ENCODE results near the gene PAM. TPM values are rescaled to one million over a fixed set of nuclear protein-coding genes. Genes with fewer than 3 reads are reported as not detected.

PAM gene
- total RNA-seq (ENCODE audit: low replicate concordance) = 116 and 135 TPM in 2 replicates
- long read RNA-seq, full-length matches to known transcripts = 20 of 168 reads
- long read RNA-seq, partial matches to known transcripts = 49 of 168 reads
- long read RNA-seq, other reads (novel, unspliced or antisense) = 99 of 168 reads

GRCh38 chr5:102754767-102755431 lies at the start of gene PAM:
PAM (plus strand) TSS chr5:102755305; CDS start chr5:102866196, 110,891 bp downstream.
- peaks cover 28% of the 10 kb centered on the region for H3K27me3 Mint-ChIP-seq
- H3K4me3 Mint-ChIP-seq = peak within 1 kb of the TSS; percentile 97
- peak; percentile 81 for DNase-seq (ENCODE audit: extremely low spot score, unreplicated experiment)
- peak within 1 kb of the TSS; percentile 97 for H3K27ac Mint-ChIP-seq
- peaks cover 15% of the 10 kb centered on the region for H3K4me1 Mint-ChIP-seq (ENCODE audit: unreplicated experiment)
- H3K9me3 Mint-ChIP-seq = no peaks in the 10 kb centered on the region
- no peak for TF ChIP-seq CTCF (conservative IDR thresholded peaks at IDR 0.05)
- H3K36me3 Mint-ChIP-seq = no peaks in the 10 kb centered on the region

GRCh38 chr5:102711525-102712385 lies 43.4 kb upstream of the PAM start:
- Mint-ChIP-seq H3K27me3 (no peaks in the 10 kb centered on the region), H3K9me3 (peaks cover 8% of the 10 kb centered on the region), H3K4me1 (ENCODE audit: unreplicated experiment) (peaks cover 28% of the 10 kb centered on the region), H3K4me3 (no peak overlapping the region), H3K36me3 (no peaks in the 10 kb centered on the region), H3K27ac (no peak overlapping the region)
- DNase-seq (ENCODE audit: extremely low spot score, unreplicated experiment) = no peak
- TF ChIP-seq CTCF (conservative IDR thresholded peaks at IDR 0.05) = no peak

GRCh38 chr5:102713278-102713677 lies 41.8 kb upstream of the PAM start:
- Mint-ChIP-seq H3K4me3 (peak overlapping the region; percentile 4), H3K9me3 (peaks cover 8% of the 10 kb centered on the region), H3K27ac (no peak overlapping the region), H3K4me1 (ENCODE audit: unreplicated experiment) (peaks cover 31% of the 10 kb centered on the region), H3K27me3 (no peaks in the 10 kb centered on the region), H3K36me3 (no peaks in the 10 kb centered on the region)
- no peak for TF ChIP-seq CTCF (conservative IDR thresholded peaks at IDR 0.05)
- DNase-seq (ENCODE audit: extremely low spot score, unreplicated experiment) = no peak

- no peaks in the 10 kb centered on the region for H3K27me3 Mint-ChIP-seq
- H3K4me1 Mint-ChIP-seq (ENCODE audit: unreplicated experiment) = peaks cover 36% of the 10 kb centered on the region
- TF ChIP-seq CTCF (conservative IDR thresholded peaks at IDR 0.05) = no peak
- H3K4me3 Mint-ChIP-seq = peak overlapping the region; percentile 4
- no peak overlapping the region for H3K27ac Mint-ChIP-seq
- H3K9me3 Mint-ChIP-seq = peaks cover 5% of the 10 kb centered on the region
- no peak for DNase-seq (ENCODE audit: extremely low spot score, unreplicated experiment)
- no peaks in the 10 kb centered on the region for H3K36me3 Mint-ChIP-seq
These were observed 41.3 kb upstream of the PAM start for GRCh38 chr5:102713682-102714231.

- no peak overlapping the region for H3K27ac Mint-ChIP-seq
- H3K27me3 Mint-ChIP-seq = no peaks in the 10 kb centered on the region
These were observed 39.9 kb upstream of the PAM start for GRCh38 chr5:102715082-102715807.

More at GRCh38 chr5:102715082-102715807, 39.9 kb upstream of the PAM start:
- H3K4me3 Mint-ChIP-seq = no peak overlapping the region
- H3K36me3 Mint-ChIP-seq = no peaks in the 10 kb centered on the region
- no peak for DNase-seq (ENCODE audit: extremely low spot score, unreplicated experiment)
- TF ChIP-seq CTCF (conservative IDR thresholded peaks at IDR 0.05) = no peak
- H3K4me1 Mint-ChIP-seq (ENCODE audit: unreplicated experiment) = peaks cover 39% of the 10 kb centered on the region
- H3K9me3 Mint-ChIP-seq = peaks cover 5% of the 10 kb centered on the region
